ENCODE data around the gene ZNF80.

The ZNF80 gene

DNA sequence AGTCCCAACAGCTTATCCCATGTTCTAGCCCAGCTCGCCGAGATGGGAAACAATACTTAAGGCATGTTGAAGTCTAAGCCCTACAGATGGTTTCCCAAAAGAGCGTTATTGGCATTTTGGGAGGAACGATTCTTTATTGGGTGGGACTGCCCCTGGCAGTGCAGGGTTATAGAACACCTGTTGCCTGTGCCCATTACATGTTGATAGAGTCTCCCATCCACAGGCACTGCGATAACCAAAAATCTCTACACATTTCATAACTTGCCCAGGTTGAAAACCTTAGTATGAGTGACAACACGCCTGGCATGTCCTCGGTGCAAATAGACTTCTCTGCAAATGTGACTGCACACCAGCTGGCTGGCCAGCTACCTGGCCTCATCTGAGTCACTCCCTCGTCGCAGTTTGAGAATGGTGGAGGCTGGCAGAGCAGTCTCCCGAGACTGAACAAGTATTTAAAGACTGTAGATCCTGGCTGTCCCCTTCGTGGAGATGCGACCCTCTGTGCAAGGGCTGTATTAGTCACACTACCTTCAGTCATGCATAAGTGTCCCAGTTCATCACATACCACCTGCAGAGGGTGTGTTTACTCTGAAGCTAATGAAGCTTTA lies 18.7 kb downstream of the ZNF80 start:
- no peak for DNase-seq

DNA sequence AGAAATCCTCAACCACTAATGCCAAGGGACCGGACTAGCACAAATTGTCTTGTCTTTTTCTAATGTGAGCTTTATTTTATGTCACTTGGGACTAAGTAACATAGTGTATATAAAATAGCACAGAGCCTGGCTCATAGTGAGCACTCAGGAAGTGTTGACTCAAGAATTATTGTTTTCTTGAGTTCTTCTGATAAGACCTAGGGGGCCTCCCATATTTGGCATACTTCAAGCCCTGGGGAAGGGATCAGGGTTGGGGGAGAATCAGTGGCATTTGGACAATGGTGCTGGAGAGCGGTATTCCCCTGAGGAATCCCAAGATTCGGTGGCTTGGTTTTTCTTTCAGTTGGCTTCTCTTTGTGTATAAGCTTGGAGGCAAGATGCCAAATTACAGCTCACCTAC lies 19.4 kb downstream of the ZNF80 start:
- DNase-seq = no peak

DNA sequence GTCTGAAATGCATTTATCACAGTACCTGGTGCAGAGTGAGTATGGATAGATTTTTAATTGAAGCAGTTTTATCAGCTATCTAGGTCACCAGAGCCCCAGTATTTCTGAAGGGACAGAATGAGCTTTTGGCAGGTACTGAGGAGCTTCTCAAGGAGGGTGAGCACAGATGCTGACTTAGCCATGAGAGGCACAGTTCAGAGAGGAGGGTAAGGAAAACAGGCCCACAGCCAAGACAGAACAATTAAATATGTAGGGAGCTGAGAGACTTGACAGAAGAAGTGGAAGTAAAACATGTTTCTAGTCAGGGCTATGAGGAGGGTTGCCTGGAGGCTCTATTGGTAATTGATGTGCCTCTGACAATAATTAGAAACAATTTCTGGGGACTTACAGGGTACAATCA lies 20.1 kb downstream of the ZNF80 start:
- no peak for DNase-seq

DNA sequence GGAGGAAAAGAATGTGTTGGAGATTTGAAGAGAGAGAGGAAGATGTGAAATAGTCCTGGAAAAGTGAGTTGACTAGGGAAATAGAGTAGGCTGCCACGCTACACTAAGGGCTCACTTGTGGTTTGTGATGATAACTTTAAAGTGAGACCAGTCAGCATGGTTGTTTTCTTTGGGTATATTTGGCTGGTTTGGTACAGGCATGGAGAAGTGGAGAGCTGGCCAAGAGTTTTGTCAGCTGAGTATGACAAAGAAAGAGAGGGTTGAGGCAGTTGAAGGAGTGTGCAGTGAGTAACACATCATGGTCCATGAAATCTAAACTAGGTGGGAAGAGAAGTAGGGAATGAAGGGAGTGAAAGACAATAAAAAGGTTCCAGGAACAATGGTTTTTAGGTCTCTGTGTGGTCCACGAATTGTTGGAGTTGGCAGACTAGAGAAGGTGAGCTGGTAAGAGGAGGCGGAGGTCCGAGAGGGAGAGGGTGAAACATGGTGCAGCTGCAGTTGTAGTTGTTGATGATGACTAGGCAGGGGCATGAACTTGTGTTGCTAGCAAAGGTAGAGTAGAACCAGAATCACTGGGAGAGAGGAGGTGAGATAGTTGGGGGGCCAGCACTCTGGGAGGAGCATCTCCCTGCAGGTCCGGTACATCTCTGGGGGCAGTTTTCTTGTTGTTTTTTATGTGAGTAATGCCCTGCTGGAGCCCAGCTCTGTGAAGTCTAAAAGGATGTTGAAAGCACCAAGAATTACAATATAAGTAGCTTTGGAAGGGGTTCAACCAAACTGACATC lies 21.0 kb downstream of the ZNF80 start:
- no peak for DNase-seq

DNA sequence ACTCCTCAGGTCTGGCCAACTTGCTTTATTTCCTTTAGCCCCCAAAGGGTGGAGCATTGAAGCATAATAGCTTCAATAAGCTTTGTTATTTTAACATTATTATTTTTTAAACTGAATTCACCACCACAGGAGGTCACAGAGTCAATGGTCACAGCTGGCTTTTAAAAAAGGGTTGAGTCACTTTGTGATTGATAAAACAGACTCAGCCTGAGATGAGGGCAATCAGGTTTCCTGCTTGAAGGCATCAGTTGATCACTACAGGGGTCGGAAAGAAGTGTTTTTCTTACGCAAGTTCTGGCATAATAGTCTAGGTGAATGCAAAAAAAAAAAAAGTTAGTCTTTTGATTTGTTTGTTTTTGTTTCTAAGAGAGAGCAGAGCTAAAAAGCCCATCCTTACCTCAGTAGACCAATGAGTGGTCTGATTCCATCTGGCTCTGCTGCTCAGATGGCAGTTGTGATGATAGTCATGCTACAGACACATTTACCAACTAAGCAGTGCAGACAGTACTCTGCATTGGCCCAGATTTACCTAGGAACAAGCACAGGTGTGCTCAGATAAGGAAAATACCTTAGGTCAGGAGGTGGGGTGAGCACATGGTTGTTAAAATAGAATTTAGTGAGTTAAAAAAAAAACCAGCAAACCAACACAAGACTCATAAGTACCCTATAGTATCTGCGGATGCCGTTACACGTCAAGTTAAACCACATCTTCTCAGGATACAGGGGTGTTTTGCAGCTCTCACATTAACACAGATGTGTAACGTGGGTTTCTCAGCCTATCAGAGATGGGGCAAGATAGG lies 22.6 kb downstream of the ZNF80 start:
- DNase-seq = no peak

DNA sequence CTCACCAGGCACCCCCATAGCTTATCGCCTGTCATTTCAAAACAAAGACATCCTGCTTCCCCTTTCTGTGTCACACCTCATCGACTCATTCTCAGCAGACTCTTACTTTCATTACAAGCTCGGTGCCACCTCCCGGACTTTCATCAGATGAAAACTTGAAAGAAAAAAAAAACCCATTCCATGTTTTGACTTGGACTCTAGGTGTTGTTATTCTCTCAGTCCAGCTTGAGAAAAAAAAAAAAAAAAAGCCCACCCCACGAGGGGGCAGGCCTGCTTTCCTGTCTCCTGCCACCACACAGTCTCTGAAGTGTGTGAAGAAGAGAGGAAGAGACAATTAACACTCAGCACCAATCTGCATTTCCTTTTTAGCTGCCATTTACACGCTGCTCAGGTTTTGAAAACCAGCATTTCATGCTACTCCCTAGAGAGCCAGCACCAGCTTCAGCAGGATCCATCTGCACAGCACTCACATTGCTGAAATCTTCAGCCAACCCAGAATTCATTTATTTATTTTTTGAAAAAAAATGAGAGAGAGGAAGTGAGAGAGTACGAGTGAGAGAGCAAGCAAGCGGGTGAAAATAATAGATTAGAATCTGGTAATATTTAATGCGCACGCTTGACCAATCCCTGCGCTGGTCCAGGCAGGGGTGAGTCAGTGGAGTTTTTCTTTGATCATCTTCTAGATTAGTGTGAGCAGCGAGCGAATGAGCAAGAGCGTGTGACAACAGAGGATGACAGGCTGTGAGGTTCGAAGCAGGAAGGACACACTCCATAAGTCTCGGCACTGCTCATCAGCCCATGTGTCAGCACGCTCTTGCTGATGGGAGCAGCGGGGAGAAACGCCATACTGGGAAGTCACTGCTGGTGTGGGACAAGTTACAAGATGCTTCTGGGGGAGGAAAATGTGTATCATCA lies 23.5 kb downstream of the ZNF80 start:
- no peak for DNase-seq

DNA sequence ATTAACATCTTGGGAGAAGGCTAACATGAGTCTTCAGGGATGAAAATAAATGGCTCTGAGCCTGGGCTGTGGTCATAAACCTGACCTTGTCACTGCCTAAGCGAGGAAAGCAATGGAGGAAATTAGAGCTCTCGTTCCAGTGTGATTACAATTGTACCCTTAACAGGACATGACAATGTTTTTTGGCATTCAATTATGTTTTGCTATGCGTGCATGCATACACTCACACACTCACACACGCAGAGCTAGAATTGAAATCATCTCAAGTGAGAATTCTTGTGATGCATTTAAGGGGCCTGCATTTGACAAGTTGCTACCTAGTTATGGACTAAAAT lies 24.1 kb downstream of the ZNF80 start:
- no peak for DNase-seq

DNA sequence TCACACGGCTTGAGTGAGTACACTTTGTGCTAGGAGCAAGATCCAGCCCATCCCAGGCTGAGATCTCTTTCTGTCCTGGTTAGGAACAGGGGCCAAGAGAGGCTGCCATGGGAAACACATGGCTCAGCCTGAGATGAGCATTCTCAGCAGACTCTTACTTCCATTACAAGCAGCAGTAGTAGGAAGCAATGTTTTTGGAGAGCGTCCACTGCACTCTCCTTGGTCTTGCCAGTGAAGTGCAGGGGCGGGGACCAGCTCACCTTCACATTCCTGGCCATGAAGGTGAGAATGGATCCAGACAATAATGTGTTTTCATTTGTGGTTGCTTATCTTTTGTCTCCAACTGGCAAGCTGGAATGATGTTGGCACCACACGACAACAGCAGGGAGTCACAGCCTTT lies 24.7 kb downstream of the ZNF80 start:
- no peak for DNase-seq

DNA sequence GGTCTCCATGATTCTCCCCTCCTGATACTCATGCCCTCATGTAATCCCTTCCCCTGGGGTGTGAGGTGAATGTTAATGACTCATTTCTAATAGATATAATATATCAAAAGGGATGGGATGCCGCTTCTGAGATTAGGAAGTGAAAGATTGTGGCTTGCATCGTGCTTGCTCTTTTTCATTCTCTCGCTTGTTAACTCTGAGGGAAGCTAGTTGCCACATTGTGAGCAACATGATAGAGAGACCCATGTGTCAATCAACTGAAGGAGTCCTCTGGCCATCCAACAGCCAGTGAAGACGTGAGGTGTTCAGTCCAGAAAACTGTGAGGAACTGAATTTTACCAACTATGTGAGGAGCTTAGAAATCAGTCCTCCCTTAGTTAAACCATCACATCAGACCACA lies 29.6 kb downstream of the ZNF80 start:
- no peak for DNase-seq

DNA sequence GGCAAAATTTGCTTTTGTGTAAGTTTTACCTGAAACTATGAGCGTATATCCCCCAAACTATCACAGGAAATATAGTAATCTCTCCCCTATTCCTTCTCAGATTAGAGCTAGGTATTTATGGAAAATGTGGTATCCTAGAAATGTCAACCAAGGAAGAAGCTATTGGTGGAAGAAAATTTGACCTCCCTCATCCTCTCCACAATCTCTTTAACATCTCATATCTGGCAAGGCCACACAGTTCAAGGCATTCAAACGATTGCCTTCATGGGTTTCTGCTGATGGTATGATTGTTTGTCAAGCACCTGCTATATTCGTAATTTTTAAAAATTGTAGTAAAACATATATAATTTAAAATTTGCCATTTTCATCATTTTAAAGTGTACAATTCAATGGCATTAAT lies 31.0 kb downstream of the ZNF80 start:
- no peak for DNase-seq

DNA sequence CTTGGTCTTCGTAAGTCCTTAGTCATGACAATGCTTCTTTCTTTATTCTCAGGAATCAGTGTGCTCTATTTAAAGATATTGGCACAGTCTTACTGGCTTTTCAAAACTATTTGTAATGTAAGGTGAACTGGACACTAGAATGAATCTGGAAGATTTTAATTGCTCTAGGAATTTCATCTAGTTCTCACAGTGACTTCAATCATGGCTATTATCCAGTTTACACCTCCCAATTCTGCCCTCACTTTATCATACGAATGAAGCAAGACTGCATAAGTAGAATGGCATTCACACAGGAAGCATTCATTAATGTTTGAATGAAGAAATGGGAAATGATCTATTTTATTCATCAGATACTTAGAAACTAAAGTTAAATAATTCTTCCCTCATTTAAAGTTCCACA lies 31.8 kb downstream of the ZNF80 start:
- DNase-seq = no peak

DNA sequence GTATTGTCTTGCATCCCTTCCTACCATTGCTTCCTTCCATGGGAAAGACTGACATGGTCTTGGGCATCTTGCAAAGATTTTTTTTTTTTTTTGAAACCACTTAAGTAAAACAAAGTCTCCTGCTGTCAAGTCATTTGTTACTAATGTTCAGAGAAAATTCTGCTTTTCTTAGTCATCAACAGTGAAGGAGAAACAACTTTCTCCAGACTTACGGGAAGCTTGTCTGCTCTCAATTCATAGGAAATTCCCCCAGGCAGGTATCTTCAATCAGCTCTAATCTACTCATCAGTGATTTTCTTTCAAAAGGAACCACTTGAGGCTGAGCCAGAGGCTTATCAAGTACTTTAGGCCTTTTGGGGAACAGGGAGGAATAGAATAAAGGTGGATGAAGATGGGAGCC lies 42.6 kb downstream of the ZNF80 start:
- DNase-seq = no peak

DNA sequence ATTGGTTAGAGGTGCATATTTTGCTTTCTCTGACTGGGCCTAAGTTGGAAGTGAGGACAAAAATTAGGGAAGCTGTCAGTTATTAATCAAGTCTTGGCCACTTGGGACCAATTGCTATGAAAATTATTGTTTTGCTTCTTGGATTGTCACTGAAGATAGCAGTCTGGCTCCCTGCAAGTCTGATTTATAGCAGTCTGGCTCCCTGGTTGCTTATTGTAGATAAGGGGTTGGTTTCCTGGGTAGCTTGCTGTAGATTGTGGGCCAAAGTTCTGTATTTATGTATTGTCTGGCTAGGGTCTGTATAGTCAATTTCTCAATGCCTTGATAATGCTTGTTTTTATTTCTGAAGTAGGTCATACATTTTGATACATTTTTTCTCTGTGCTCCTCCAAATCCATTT lies 45.2 kb downstream of the ZNF80 start:
- DNase-seq = no peak

DNA sequence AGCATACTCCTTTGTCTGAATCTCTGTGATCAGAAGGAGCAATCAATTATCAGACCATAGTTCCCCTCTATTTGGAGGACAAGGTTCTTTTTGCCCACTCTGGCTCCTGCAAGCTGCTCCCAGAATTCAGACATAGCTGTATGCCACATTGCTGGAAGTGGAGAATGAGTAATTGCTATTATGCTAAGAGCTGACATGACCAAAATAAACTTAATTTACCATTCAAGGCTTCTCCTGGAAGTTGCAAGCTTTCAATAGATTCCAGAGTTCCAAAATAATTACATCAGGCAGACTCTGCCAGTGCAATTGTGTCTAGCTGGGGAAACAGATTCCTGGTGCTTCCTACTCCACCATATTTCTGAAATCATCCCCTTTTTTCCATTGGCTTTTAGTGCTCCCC lies 50.9 kb downstream of the ZNF80 start:
- DNase-seq = no peak
